ENCODE measurements around the gene FBXO40. TPM values are rescaled to one million over a fixed set of nuclear protein-coding genes. Genes with fewer than 3 reads are reported as not detected.

FBXO40 gene
- total and polyA plus RNA-seq, 7 donors = 0.95 to 152 (median 33.0) TPM

DNA sequence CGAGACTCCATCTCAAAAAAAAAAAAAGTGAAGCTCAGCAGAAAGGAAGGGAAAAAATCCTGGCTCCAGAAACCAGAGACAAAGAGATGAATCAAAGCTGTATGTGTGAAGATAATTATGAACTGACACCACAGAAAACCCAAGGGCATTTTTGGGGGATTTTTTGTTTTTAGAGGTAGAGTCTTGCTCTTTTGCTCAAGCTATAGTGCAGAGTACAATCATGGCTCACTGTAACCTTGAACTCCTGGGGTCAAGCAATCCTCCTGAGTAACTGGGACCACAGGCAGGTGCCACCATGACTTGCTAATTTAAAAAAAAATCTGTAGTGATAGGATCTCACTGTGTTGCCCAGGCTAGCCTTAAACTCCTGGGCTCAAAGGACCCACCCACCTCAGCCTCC lies 44.7 kb downstream of the FBXO40 start:
- no peak for DNase-seq
- Histone ChIP-seq H3K4me3 (no peak overlapping the region), H3K27ac (no peak overlapping the region), H3K9me3 (no peaks in the 10 kb centered on the region), H3K4me1 (no peaks in the 10 kb centered on the region), H3K36me3 (ENCODE audit: insufficient read depth in 1 of 2, low read depth in 1 of 2) (peaks cover 0 to under 1% of the 10 kb centered on the region in 2 donors), H3K27me3 (ENCODE audit: insufficient read depth in 3 of 3, low read length in 2 of 3) (no peaks in the 10 kb centered on the region)
- intact Hi-C loops (cut with DNase I) = no loop called here
- no peak for ATAC-seq
- TF ChIP-seq, protein P1, sequence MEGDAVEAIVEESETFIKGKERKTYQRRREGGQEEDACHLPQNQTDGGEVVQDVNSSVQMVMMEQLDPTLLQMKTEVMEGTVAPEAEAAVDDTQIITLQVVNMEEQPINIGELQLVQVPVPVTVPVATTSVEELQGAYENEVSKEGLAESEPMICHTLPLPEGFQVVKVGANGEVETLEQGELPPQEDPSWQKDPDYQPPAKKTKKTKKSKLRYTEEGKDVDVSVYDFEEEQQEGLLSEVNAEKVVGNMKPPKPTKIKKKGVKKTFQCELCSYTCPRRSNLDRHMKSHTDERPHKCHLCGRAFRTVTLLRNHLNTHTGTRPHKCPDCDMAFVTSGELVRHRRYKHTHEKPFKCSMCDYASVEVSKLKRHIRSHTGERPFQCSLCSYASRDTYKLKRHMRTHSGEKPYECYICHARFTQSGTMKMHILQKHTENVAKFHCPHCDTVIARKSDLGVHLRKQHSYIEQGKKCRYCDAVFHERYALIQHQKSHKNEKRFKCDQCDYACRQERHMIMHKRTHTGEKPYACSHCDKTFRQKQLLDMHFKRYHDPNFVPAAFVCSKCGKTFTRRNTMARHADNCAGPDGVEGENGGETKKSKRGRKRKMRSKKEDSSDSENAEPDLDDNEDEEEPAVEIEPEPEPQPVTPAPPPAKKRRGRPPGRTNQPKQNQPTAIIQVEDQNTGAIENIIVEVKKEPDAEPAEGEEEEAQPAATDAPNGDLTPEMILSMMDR (IDR thresholded peaks at IDR 0.05) = no peak
- 80 to 100% (median 97%) methylated on average over 1 of the region's 1 CpG for WGBS, 3 donors

DNA sequence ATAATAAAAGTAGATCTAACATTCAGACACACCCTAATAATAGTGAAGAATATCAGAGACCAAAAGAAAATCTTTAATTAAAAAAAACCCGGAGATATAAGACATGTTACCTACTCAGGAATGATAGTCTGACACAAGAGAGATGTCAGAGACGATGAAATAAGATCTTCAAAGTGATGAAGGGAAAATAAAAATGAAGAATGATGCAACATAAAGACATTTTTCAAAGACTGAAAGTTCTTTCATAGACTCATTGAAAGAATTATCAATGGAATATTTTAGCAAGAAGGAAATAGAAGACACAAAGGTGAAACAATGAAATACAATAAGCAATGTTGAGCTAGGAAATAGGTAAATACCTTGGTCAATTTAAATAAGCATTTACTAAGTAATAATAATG lies 47.9 kb downstream of the FBXO40 start:
- intact Hi-C loops (cut with DNase I) = loop anchor here in 1 of 2 donors (10.0 kb wide), 1 partner anchor 96 kb away; the partner anchor contains the start of gene POLQ
- 89 to 95% (median 92%) methylated on average over 2 of the region's 2 CpGs for WGBS, 3 donors

DNA sequence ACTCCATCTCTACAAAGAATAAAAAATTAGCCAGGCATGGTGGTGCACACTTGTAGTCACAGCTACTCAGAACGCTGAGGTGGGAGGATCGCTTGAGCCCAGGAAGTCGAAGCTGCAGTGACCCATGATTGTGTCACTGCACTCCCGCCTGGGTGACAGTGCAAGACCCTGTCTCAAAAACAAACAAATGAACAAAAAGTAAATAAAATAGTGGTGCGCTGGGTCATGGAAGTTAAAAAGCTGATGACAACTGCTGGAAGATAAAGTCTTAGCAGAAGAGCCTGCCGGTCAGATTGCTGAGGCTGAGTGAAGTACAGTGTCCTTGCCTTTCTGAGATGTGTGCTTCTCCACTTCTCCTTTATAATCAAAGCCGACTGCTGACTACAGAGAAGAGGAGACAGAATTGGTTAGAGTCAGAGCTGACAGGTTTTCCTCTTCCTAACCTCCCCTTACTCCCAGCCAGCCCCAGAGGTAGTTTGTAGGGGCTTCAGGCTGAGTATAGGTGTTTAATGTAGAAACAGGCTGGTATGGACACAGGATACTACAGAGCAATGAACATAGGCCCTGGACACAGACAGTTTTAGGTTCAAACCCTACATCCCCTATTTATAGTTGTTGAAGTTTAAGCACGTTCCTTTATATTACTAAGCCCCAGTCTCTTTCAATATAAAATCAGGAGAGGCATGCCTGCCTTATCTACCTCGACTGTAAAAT lies 49.6 kb downstream of the FBXO40 start:
- DNase-seq (no peak), ATAC-seq (no peak)
- Histone ChIP-seq H3K4me1 (no peaks in the 10 kb centered on the region), H3K27ac (no peak overlapping the region), H3K36me3 (ENCODE audit: insufficient read depth in 1 of 2, low read depth in 1 of 2) (peaks cover 0 to 3% of the 10 kb centered on the region in 2 donors), H3K9me3 (no peaks in the 10 kb centered on the region), H3K4me3 (no peak overlapping the region), H3K27me3 (ENCODE audit: insufficient read depth in 3 of 3, low read length in 2 of 3) (no peaks in the 10 kb centered on the region)
- intact Hi-C loops (cut with DNase I) = loop anchor here in 1 of 2 donors (10.0 kb wide), 1 partner anchor 98 kb away; the partner anchor contains the start of gene POLQ
- TF ChIP-seq, protein P1 (IDR thresholded peaks at IDR 0.05) = no peak
- 77 to 79% (median 79%) methylated on average over 9 of the region's 9 CpGs for WGBS, 3 donors

More for the DNA sequence above, 47.9 kb downstream of the FBXO40 start:
- no peak for DNase-seq
- ATAC-seq = no peak
- Histone ChIP-seq H3K9me3 (no peaks in the 10 kb centered on the region), H3K36me3 (ENCODE audit: insufficient read depth in 1 of 2, low read depth in 1 of 2) (peaks cover 0 to 3% of the 10 kb centered on the region in 2 donors), H3K4me1 (no peaks in the 10 kb centered on the region), H3K27me3 (ENCODE audit: insufficient read depth in 3 of 3, low read length in 2 of 3) (no peaks in the 10 kb centered on the region), H3K27ac (no peak overlapping the region), H3K4me3 (no peak overlapping the region)
- TF ChIP-seq, protein P1 (IDR thresholded peaks at IDR 0.05) = no peak

DNA sequence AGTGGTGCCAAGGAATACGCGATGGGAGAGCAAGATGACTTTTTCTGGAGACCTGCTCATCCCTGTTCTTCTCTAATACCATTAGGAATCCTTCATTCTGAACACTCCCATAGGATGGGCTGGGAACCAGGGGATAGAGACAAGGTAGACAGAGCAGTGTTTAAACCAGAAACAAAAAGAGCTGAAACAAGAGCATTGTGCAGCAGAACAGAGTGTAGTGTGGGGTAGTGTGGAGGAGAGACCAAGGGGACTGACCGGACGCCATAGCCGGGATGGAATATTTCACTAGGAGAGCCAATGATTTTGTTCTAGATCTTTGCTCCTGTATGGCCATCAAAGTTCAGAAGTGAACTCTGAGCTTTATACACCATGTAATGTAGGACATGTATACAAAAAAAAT lies 51.9 kb downstream of the FBXO40 start:
- ATAC-seq (no peak), DNase-seq (no peak)
- Histone ChIP-seq H3K27me3 (ENCODE audit: insufficient read depth in 3 of 3, low read length in 2 of 3) (no peaks in the 10 kb centered on the region), H3K36me3 (ENCODE audit: insufficient read depth in 1 of 2, low read depth in 1 of 2) (peaks cover 0 to 3% of the 10 kb centered on the region in 2 donors), H3K4me3 (no peak overlapping the region), H3K9me3 (peaks cover 3% of the 10 kb centered on the region), H3K4me1 (peaks cover 11% of the 10 kb centered on the region), H3K27ac (no peak overlapping the region)
- TF ChIP-seq, protein P1 (IDR thresholded peaks at IDR 0.05) = no peak
- intact Hi-C loops (cut with DNase I) = loop anchor here (5.0 to 10.0 kb wide), 3 partner anchors 48 to 100 kb away; partner anchors contain the start of gene POLQ (in 1 of the 2)
- 93 to 95% (median 94%) methylated on average over 5 of the region's 5 CpGs for WGBS, 3 donors
